CD4-positive, alpha-beta memory T cell (primary cell): ENCODE measurements around the gene NGLY1. TPM values are rescaled to one million over a fixed set of nuclear protein-coding genes. Genes with fewer than 3 reads are reported as not detected.

Experiments used
- CTCF ChIA-PET: fragments of 350-600 bp; sonication (Branson Sonifier 250); formaldehyde crosslinking; loops from one replicate; lab custom pipeline; 2021; ENCODE audit warnings: inconsistent platforms; ENCODE audit not compliant: partially characterized antibody; lab: Charles Lee
- POLR2A ChIA-PET: fragments of 350-600 bp; sonication (Branson Sonifier 250); formaldehyde crosslinking; loops from one replicate; lab custom pipeline; 2021; ENCODE audit not compliant: partially characterized antibody; lab: Charles Lee
- DNase-seq, 5 donors: peaks; one replicate each; pipeline versions ENCODE4 v3.0.0 to v3.0.0-alpha.2; 2020 to 2022; ENCODE audit warnings: mixed read lengths in 1 of 5
- H3K27ac ChIP-seq: one replicate; pipeline ENCODE4 v1.7.0; 2013; ENCODE audit warnings: low read depth, low read length
- H3K27me3 ChIP-seq: 2 replicates; pipeline ENCODE4 v1.7.0; 2013; ENCODE audit warnings: mild to moderate bottlenecking, low read length, moderate library complexity; ENCODE audit not compliant: insufficient read depth
- H3K36me3 ChIP-seq: 2 replicates; pipeline ENCODE4 v1.7.0; 2013; ENCODE audit warnings: mild to moderate bottlenecking, low read length, moderate library complexity; ENCODE audit not compliant: insufficient read depth
- H3K4me1 ChIP-seq: 2 replicates; pipeline ENCODE4 v1.7.0; 2013; ENCODE audit warnings: mild to moderate bottlenecking, low read length, moderate library complexity; ENCODE audit not compliant: insufficient read depth
- H3K4me3 ChIP-seq, 2 donors: one replicate each; pipeline ENCODE4 v1.7.0; 2013; ENCODE audit warnings: low read length in 2 of 2, mild to moderate bottlenecking in 1 of 2
- H3K9me3 ChIP-seq, 2 donors: one replicate each; pipeline ENCODE4 v1.7.0; 2013; ENCODE audit warnings: low read length in 2 of 2, control low read depth in 1 of 2; ENCODE audit not compliant: control insufficient read depth in 1 of 2
- H3K27ac Mint-ChIP-seq, 7 donors: one replicate each; pipeline ENCODE4 v1.8.0; 2020 to 2021; ENCODE audit warnings: mixed read lengths in 7 of 7, mild to moderate bottlenecking in 6 of 7, inconsistent platforms in 3 of 7, moderate library complexity in 3 of 7
- H3K27me3 Mint-ChIP-seq, 2 donors: one replicate each; pipeline ENCODE4 v1.8.0; 2020 to 2021; ENCODE audit warnings: mixed read lengths in 2 of 2
- H3K36me3 Mint-ChIP-seq, 2 donors: one replicate each; pipeline ENCODE4 v1.8.0; 2020 to 2021; ENCODE audit warnings: mixed read lengths in 2 of 2, inconsistent platforms in 1 of 2, mild to moderate bottlenecking in 1 of 2
- H3K4me1 Mint-ChIP-seq, 4 donors: one replicate each; pipeline ENCODE4 v1.8.0; 2020 to 2021; ENCODE audit warnings: mixed read lengths in 4 of 4, mild to moderate bottlenecking in 1 of 4
- H3K4me3 Mint-ChIP-seq, 8 donors: one replicate each; pipeline ENCODE4 v1.8.0; 2020 to 2021; ENCODE audit warnings: mixed read lengths in 8 of 8, mild to moderate bottlenecking in 7 of 8, moderate library complexity in 6 of 8, inconsistent platforms in 3 of 8
- H3K9me3 Mint-ChIP-seq, 8 donors: one replicate each; pipeline ENCODE4 v1.8.0; 2020 to 2021; ENCODE audit warnings: mixed read lengths in 8 of 8, mild to moderate bottlenecking in 5 of 8, inconsistent platforms in 3 of 8, moderate library complexity in 1 of 8
- intact Hi-C: fragments of 100-400 bp; cut with micrococcal nuclease; formaldehyde crosslinking; loops from one replicate; pipeline ENCODE4 v1.15.1; 2023
- polyA plus RNA-seq, 2 donors: library from polyadenylated mRNA; unstranded; fragments of 300-500 nt; fragmentation: Illumina TruSeq; gene quantifications; one replicate each; pipeline ENCODE4 v1.2.3, GENCODE V29; 2021
- total RNA-seq, 2 experiments: library from RNA; stranded (reverse); gene quantifications; one replicate each; pipeline ENCODE4 v1.2.3, GENCODE V29; 2021

Gene NGLY1
- total and polyA plus RNA-seq, 4 experiments from 2014 or later, result 52.0 to 74.3 (median 64.7) TPM

GRCh38 chr3:25783661-25784512 lies 644 bp upstream of the NGLY1 start:
- POLR2A ChIA-PET, result interaction anchor here (0.8 to 2.0 kb wide), 12 partner anchors 11 to 1867 kb away, joined by 3 to 10 read pairs (median 4); partner anchors contain the start of genes NKIRAS1, RPL15 and TOP2B

GRCh38 chr3:25782636-25782937 lies 656 bp downstream of the NGLY1 start:
- Mint-ChIP-seq H3K27ac (peak overlapping the region; percentile 89 to 95 (median 94)), H3K27me3 (no peaks in the 10 kb centered on the region), H3K36me3 (peaks cover 11 to 16% of the 10 kb centered on the region in 2 donors), H3K4me3 (peak overlapping the region; percentile 88 to 97 (median 92)), H3K9me3 (no peaks in the 10 kb centered on the region), H3K4me1 (peaks cover 24 to 51% (median 34%) of the 10 kb centered on the region in 4 donors)
- no peaks in the 10 kb centered on the region for H3K9me3 ChIP-seq
- H3K4me1 ChIP-seq, result peaks cover 41% of the 10 kb centered on the region
- peaks cover 8% of the 10 kb centered on the region for H3K36me3 ChIP-seq
- H3K27ac ChIP-seq, result peak overlapping the region; percentile 83
- peak overlapping the region; percentile 12 to 69 for H3K4me3 ChIP-seq
- H3K27me3 ChIP-seq, result no peaks in the 10 kb centered on the region
- ChIA-PET POLR2A (interaction anchor here (0.8 to 2.0 kb wide), 10 partner anchors 11 to 134 kb away, joined by 3 to 10 read pairs (median 5); partner anchors contain the start of gene TOP2B), CTCF (interaction anchor here (1.0 to 2.3 kb wide), 4 partner anchors 9 to 134 kb away, joined by 3 to 7 read pairs (median 4); no protein-coding TSS in a partner anchor)
- DNase-seq, result no peak
- intact Hi-C loops, result loop anchor here (1.0 to 5.0 kb wide), 5 partner anchors 8 to 1838 kb away; partner anchors contain the start of genes NR1D2 and OXSM

More at GRCh38 chr3:25783661-25784512, 644 bp upstream of the NGLY1 start:
- peaks cover 0 to 7% of the 10 kb centered on the region in 2 donors for H3K36me3 Mint-ChIP-seq
- Histone ChIP-seq H3K27ac (peak overlapping the region; percentile 67), H3K4me3 (peak overlapping the region; percentile 32 to 52), H3K36me3 (no peaks in the 10 kb centered on the region), H3K9me3 (no peaks in the 10 kb centered on the region), H3K27me3 (no peaks in the 10 kb centered on the region), H3K4me1 (peaks cover 42% of the 10 kb centered on the region)
- peaks cover 23 to 53% (median 39%) of the 10 kb centered on the region in 4 donors for H3K4me1 Mint-ChIP-seq
- intact Hi-C loops, result loop anchor here (1.0 to 5.0 kb wide), 5 partner anchors 21 to 1839 kb away; partner anchors contain the start of genes NR1D2 and TOP2B
- no peaks in the 10 kb centered on the region for H3K27me3 Mint-ChIP-seq
- no peaks in the 10 kb centered on the region for H3K9me3 Mint-ChIP-seq
- peak overlapping the region; percentile 82 to 91 (median 89) for H3K27ac Mint-ChIP-seq
- H3K4me3 Mint-ChIP-seq, result peak overlapping the region; percentile 81 to 87 (median 86)
- peak in 1 of 5 donors; percentile 48 for DNase-seq
- CTCF ChIA-PET, result interaction anchor here (0.8 to 2.3 kb wide), 7 partner anchors 11 to 136 kb away, joined by 3 to 7 read pairs (median 4); no protein-coding TSS in a partner anchor

GRCh38 chr3:25781758-25782594 lies 1.3 kb downstream of the NGLY1 start:
- intact Hi-C loops, result loop anchor here (1.0 to 5.0 kb wide), 5 partner anchors 8 to 1837 kb away; partner anchors contain the start of genes NR1D2 and OXSM
- H3K4me3 ChIP-seq, result peak overlapping the region; percentile 12 to 69
- POLR2A ChIA-PET, result no interaction called here
- no peaks in the 10 kb centered on the region for H3K27me3 ChIP-seq
- H3K27me3 Mint-ChIP-seq, result no peaks in the 10 kb centered on the region
- peaks cover 13% of the 10 kb centered on the region for H3K36me3 ChIP-seq
- H3K27ac ChIP-seq, result peak overlapping the region; percentile 83
- H3K4me1 ChIP-seq, result peaks cover 41% of the 10 kb centered on the region
- H3K4me3 Mint-ChIP-seq, result peak overlapping the region; percentile 88 to 97 (median 92)
- DNase-seq, result no peak
- H3K4me1 Mint-ChIP-seq, result peaks cover 27 to 55% (median 37%) of the 10 kb centered on the region in 4 donors
- H3K27ac Mint-ChIP-seq, result peak overlapping the region; percentile 89 to 95 (median 94)
- CTCF ChIA-PET, result interaction anchor here (0.6 kb wide), 1 partner anchor 15 kb away, joined by 3 read pairs; no protein-coding TSS in a partner anchor
- peaks cover 15 to 20% of the 10 kb centered on the region in 2 donors for H3K36me3 Mint-ChIP-seq
- H3K9me3 ChIP-seq, result no peaks in the 10 kb centered on the region
- H3K9me3 Mint-ChIP-seq, result no peaks in the 10 kb centered on the region

- Mint-ChIP-seq H3K4me1 (peaks cover 27 to 59% (median 41%) of the 10 kb centered on the region in 4 donors), H3K27ac (peak overlapping the region in 5 of 7 donors; percentile 33 to 95 (median 51)), H3K27me3 (no peaks in the 10 kb centered on the region), H3K9me3 (no peaks in the 10 kb centered on the region), H3K36me3 (peaks cover 22 to 27% of the 10 kb centered on the region in 2 donors), H3K4me3 (peak overlapping the region; percentile 44 to 97 (median 92))
- Histone ChIP-seq H3K9me3 (no peaks in the 10 kb centered on the region), H3K27ac (no peak overlapping the region), H3K4me3 (no peak overlapping the region), H3K4me1 (peaks cover 41% of the 10 kb centered on the region), H3K36me3 (peaks cover 21% of the 10 kb centered on the region), H3K27me3 (no peaks in the 10 kb centered on the region)
- DNase-seq, result no peak
- POLR2A ChIA-PET, result interaction anchor here (1.3 kb wide), 1 partner anchor 8 kb away, joined by 4 read pairs; the partner anchor contains the start of gene OXSM
- CTCF ChIA-PET, result interaction anchor here (1.2 kb wide), 1 partner anchor 133 kb away, joined by 3 read pairs; no protein-coding TSS in a partner anchor
- intact Hi-C loops, result loop anchor here (5.0 kb wide), 1 partner anchor 34 kb away; no protein-coding TSS in a partner anchor
Measured at GRCh38 chr3:25781145-25781757, 2.0 kb downstream of the NGLY1 start.

GRCh38 chr3:25780618-25781017 lies 2.6 kb downstream of the NGLY1 start:
- H3K4me3 Mint-ChIP-seq, result peak overlapping the region in 4 of 8 donors; percentile 21 to 25 (median 22)
- H3K9me3 Mint-ChIP-seq, result no peaks in the 10 kb centered on the region
- H3K27ac ChIP-seq, result no peak overlapping the region
- intact Hi-C loops, result loop anchor here (5.0 kb wide), 1 partner anchor 33 kb away; no protein-coding TSS in a partner anchor
- H3K4me1 ChIP-seq, result peaks cover 41% of the 10 kb centered on the region
- H3K4me3 ChIP-seq, result no peak overlapping the region
- peaks cover 26% of the 10 kb centered on the region for H3K36me3 ChIP-seq
- H3K27ac Mint-ChIP-seq, result peak overlapping the region in 2 of 7 donors; percentile 48 to 55
- H3K27me3 ChIP-seq, result no peaks in the 10 kb centered on the region
- no peak for DNase-seq
- no peaks in the 10 kb centered on the region for H3K9me3 ChIP-seq
- H3K36me3 Mint-ChIP-seq, result peaks cover 27 to 34% of the 10 kb centered on the region in 2 donors
- ChIA-PET POLR2A (interaction anchor here (0.6 to 1.3 kb wide), 2 partner anchors 9 to 1933 kb away, joined by 3 to 4 read pairs; partner anchors contain the start of gene OXSM), CTCF (interaction anchor here (0.7 to 1.2 kb wide), 2 partner anchors 74 to 133 kb away, joined by 3 read pairs; no protein-coding TSS in a partner anchor)
- H3K27me3 Mint-ChIP-seq, result no peaks in the 10 kb centered on the region
- peaks cover 27 to 59% (median 41%) of the 10 kb centered on the region in 4 donors for H3K4me1 Mint-ChIP-seq

- Mint-ChIP-seq H3K9me3 (no peaks in the 10 kb centered on the region), H3K4me3 (no peak overlapping the region), H3K27me3 (no peaks in the 10 kb centered on the region), H3K36me3 (peaks cover 50 to 58% of the 10 kb centered on the region in 2 donors), H3K4me1 (peaks cover 21 to 41% (median 33%) of the 10 kb centered on the region in 4 donors), H3K27ac (no peak overlapping the region)
- Histone ChIP-seq H3K4me1 (peaks cover 17% of the 10 kb centered on the region), H3K27ac (no peak overlapping the region), H3K4me3 (no peak overlapping the region), H3K36me3 (peaks cover 45% of the 10 kb centered on the region), H3K9me3 (no peaks in the 10 kb centered on the region), H3K27me3 (no peaks in the 10 kb centered on the region)
- intact Hi-C loops, result no loop called here
- CTCF ChIA-PET, result no interaction called here
- DNase-seq, result no peak
- POLR2A ChIA-PET, result no interaction called here
Measured at GRCh38 chr3:25775936-25776335, 7.3 kb downstream of the NGLY1 start.
